ENCODE results near the gene IL34.

IL34 gene

DNA sequence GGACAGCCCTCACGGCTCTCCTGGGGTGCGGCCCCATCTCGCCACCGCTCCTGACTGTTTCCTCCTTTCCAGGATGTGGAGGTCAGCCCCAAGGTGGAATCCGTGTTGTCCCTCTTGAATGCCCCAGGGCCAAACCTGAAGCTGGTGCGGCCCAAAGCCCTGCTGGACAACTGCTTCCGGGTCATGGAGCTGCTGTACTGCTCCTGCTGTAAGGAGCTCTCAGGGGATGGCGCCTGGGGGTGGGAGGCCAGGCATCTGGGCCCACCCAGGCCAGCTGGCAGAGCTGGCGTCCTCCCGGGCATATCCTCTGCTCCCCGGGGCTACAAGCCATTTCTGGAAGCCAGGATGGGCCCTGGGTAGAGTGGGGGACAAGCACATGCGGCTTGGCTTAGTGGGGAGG is 13.2 kb downstream of the IL34 start:
- H3K27ac ChIP-seq (ENCODE audit: low read length) = no peak overlapping the region
- no CpG with 5 or more reads among the region's 12 CpGs for WGBS (ENCODE audit: insufficient coverage, insufficient read length)
- peaks cover 6% of the 10 kb centered on the region; the same call in 1 of the 2 replicates for H3K4me1 ChIP-seq (ENCODE audit: control insufficient read depth, insufficient read depth, low read length)
- DNase-seq (ENCODE audit: low read depth, low spot score) = no peak
- no peaks in the 10 kb centered on the region for H3K9me3 ChIP-seq (ENCODE audit: control insufficient read depth, insufficient read depth, low read length)
- H3K27me3 ChIP-seq (ENCODE audit: control insufficient read depth, insufficient read depth, low read length) = no peaks in the 10 kb centered on the region
- 0 out of 2 replicates have a peak, but pooled peaks cover 2% of the 10 kb centered on the region for H3K36me3 ChIP-seq (ENCODE audit: control insufficient read depth, insufficient read depth, low read length)
- no peak overlapping the region for H3K4me3 ChIP-seq (ENCODE audit: low read length)

DNA sequence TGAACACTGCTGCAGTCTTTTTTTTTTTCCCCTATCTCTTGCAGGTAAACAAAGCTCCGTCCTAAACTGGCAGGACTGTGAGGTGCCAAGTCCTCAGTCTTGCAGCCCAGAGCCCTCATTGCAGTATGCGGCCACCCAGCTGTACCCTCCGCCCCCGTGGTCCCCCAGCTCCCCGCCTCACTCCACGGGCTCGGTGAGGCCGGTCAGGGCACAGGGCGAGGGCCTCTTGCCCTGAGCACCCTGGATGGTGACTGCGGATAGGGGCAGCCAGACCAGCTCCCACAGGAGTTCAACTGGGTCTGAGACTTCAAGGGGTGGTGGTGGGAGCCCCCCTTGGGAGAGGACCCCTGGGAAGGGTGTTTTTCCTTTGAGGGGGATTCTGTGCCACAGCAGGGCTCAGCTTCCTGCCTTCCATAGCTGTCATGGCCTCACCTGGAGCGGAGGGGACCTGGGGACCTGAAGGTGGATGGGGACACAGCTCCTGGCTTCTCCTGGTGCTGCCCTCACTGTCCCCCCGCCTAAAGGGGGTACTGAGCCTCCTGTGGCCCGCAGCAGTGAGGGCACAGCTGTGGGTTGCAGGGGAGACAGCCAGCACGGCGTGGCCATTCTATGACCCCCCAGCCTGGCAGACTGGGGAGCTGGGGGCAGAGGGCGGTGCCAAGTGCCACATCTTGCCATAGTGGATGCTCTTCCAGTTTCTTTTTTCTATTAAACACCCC is 13.8 kb downstream of the IL34 start:
- no CpG with 5 or more reads among the region's 16 CpGs for WGBS (ENCODE audit: insufficient coverage, insufficient read length)
- H3K27ac ChIP-seq (ENCODE audit: low read length) = no peak overlapping the region
- H3K4me3 ChIP-seq (ENCODE audit: low read length) = no peak overlapping the region
- H3K4me1 ChIP-seq (ENCODE audit: control insufficient read depth, insufficient read depth, low read length) = peaks cover 6% of the 10 kb centered on the region; the same call in 1 of the 2 replicates
- no peaks in the 10 kb centered on the region for H3K9me3 ChIP-seq (ENCODE audit: control insufficient read depth, insufficient read depth, low read length)
- H3K27me3 ChIP-seq (ENCODE audit: control insufficient read depth, insufficient read depth, low read length) = no peaks in the 10 kb centered on the region
- DNase-seq (ENCODE audit: low read depth, low spot score) = no peak
- H3K36me3 ChIP-seq (ENCODE audit: control insufficient read depth, insufficient read depth, low read length) = peaks cover 6% of the 10 kb centered on the region

GRCh38 chr16:70660672-70661350 is 14.5 kb downstream of the IL34 start:
- Histone ChIP-seq H3K27me3 (ENCODE audit: control insufficient read depth, insufficient read depth, low read length) (no peaks in the 10 kb centered on the region), H3K4me1 (ENCODE audit: control insufficient read depth, insufficient read depth, low read length) (peaks cover 6% of the 10 kb centered on the region; the same call in 1 of the 2 replicates), H3K9me3 (ENCODE audit: control insufficient read depth, insufficient read depth, low read length) (no peaks in the 10 kb centered on the region), H3K4me3 (ENCODE audit: low read length) (no peak overlapping the region), H3K27ac (ENCODE audit: low read length) (no peak overlapping the region), H3K36me3 (ENCODE audit: control insufficient read depth, insufficient read depth, low read length) (peaks cover 9% of the 10 kb centered on the region)
- no CpG with 5 or more reads among the region's 7 CpGs for WGBS (ENCODE audit: insufficient coverage, insufficient read length)
- DNase-seq (ENCODE audit: low read depth, low spot score) = no peak

GRCh38 chr16:70661534-70661917 is 15.2 kb downstream of the IL34 start:
- WGBS (ENCODE audit: insufficient coverage, insufficient read length) = no CpG with 5 or more reads among the region's 17 CpGs
- Histone ChIP-seq H3K9me3 (ENCODE audit: control insufficient read depth, insufficient read depth, low read length) (no peaks in the 10 kb centered on the region), H3K27ac (ENCODE audit: low read length) (no peak overlapping the region), H3K27me3 (ENCODE audit: control insufficient read depth, insufficient read depth, low read length) (no peaks in the 10 kb centered on the region), H3K4me3 (ENCODE audit: low read length) (no peak overlapping the region), H3K4me1 (ENCODE audit: control insufficient read depth, insufficient read depth, low read length) (peaks cover 6% of the 10 kb centered on the region; the same call in 1 of the 2 replicates), H3K36me3 (ENCODE audit: control insufficient read depth, insufficient read depth, low read length) (peaks cover 10% of the 10 kb centered on the region)
- no peak for DNase-seq (ENCODE audit: low read depth, low spot score)

- peaks cover 10% of the 10 kb centered on the region for H3K36me3 ChIP-seq (ENCODE audit: control insufficient read depth, insufficient read depth, low read length)
- no peaks in the 10 kb centered on the region for H3K27me3 ChIP-seq (ENCODE audit: control insufficient read depth, insufficient read depth, low read length)
- no CpG with 5 or more reads among the region's 21 CpGs for WGBS (ENCODE audit: insufficient coverage, insufficient read length)
- H3K4me3 ChIP-seq (ENCODE audit: low read length) = no peak overlapping the region
- no peaks in the 10 kb centered on the region for H3K9me3 ChIP-seq (ENCODE audit: control insufficient read depth, insufficient read depth, low read length)
- no peak overlapping the region for H3K27ac ChIP-seq (ENCODE audit: low read length)
- H3K4me1 ChIP-seq (ENCODE audit: control insufficient read depth, insufficient read depth, low read length) = peaks cover 4% of the 10 kb centered on the region; the same call in 1 of the 2 replicates
- DNase-seq (ENCODE audit: low read depth, low spot score) = no peak
These were observed 15.7 kb downstream of the IL34 start for GRCh38 chr16:70661918-70662641.

- Histone ChIP-seq H3K4me1 (ENCODE audit: control insufficient read depth, insufficient read depth, low read length) (peaks cover 4% of the 10 kb centered on the region; the same call in 1 of the 2 replicates), H3K27ac (ENCODE audit: low read length) (no peak overlapping the region), H3K27me3 (ENCODE audit: control insufficient read depth, insufficient read depth, low read length) (no peaks in the 10 kb centered on the region), H3K4me3 (ENCODE audit: low read length) (no peak overlapping the region), H3K36me3 (ENCODE audit: control insufficient read depth, insufficient read depth, low read length) (peaks cover 10% of the 10 kb centered on the region), H3K9me3 (ENCODE audit: control insufficient read depth, insufficient read depth, low read length) (no peaks in the 10 kb centered on the region)
- no peak for DNase-seq (ENCODE audit: low read depth, low spot score)
- no CpG with 5 or more reads among the region's 13 CpGs for whole genome bisulfite sequencing (ENCODE audit: insufficient coverage, insufficient read length)
These were observed 16.7 kb downstream of the IL34 start for GRCh38 chr16:70662991-70663523.

- Histone ChIP-seq H3K9me3 (ENCODE audit: control insufficient read depth, insufficient read depth, low read length) (no peaks in the 10 kb centered on the region), H3K36me3 (ENCODE audit: control insufficient read depth, insufficient read depth, low read length) (peaks cover 10% of the 10 kb centered on the region), H3K4me3 (ENCODE audit: low read length) (no peak overlapping the region), H3K27me3 (ENCODE audit: control insufficient read depth, insufficient read depth, low read length) (no peaks in the 10 kb centered on the region), H3K27ac (ENCODE audit: low read length) (no peak overlapping the region), H3K4me1 (ENCODE audit: control insufficient read depth, insufficient read depth, low read length) (peaks cover 4% of the 10 kb centered on the region; the same call in 1 of the 2 replicates)
- no peak for DNase-seq (ENCODE audit: low read depth, low spot score)
- WGBS (ENCODE audit: insufficient coverage, insufficient read length) = no CpG with 5 or more reads among the region's 56 CpGs
These were observed 17.4 kb downstream of the IL34 start for GRCh38 chr16:70663524-70664324.

DNA sequence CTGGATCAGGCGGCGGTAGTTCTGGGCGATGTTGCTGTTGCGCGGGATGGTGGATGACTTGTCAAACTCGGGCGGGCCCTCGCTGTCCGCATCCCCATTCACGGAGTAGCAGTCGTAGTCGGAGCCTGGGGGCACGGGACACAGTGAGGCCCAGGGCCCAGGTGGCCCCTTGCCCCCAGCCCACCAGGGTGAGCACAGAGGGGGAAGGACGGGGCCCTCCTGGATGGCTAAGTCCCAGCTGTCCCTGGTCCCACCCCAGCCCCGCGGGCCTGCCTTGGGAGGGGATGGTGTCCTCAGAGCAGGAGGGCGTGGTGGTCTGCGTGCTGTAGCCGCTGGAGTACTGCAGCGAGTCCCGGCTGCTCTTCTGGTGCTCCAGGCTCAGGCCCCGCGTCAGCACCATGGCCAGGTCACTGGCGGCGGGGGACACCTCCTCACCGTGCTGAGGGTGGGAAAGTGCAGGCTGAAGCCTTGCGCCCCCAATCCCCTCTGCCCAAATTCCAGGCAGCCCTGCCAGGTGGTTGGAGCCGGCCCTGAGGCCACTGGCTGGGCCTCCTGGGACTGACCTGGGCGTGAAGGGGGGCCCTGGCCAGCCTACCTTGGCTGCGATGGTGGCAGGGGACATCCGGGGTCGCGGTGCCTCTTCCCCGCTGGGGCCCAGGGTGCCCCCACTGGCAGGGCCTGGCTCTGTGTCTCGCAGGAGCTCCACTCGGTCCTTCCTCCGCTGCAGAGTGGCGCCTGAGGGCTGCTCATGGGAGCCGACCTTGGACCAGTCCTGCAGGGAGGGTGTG is 18.2 kb downstream of the IL34 start:
- Histone ChIP-seq H3K9me3 (ENCODE audit: control insufficient read depth, insufficient read depth, low read length) (no peaks in the 10 kb centered on the region), H3K4me1 (ENCODE audit: control insufficient read depth, insufficient read depth, low read length) (peaks cover 4% of the 10 kb centered on the region; the same call in 1 of the 2 replicates), H3K27ac (ENCODE audit: low read length) (no peak overlapping the region), H3K27me3 (ENCODE audit: control insufficient read depth, insufficient read depth, low read length) (no peaks in the 10 kb centered on the region), H3K36me3 (ENCODE audit: control insufficient read depth, insufficient read depth, low read length) (peaks cover 10% of the 10 kb centered on the region), H3K4me3 (ENCODE audit: low read length) (no peak overlapping the region)
- no peak for DNase-seq (ENCODE audit: low read depth, low spot score)
- WGBS (ENCODE audit: insufficient coverage, insufficient read length) = no CpG with 5 or more reads among the region's 39 CpGs

- no CpG with 5 or more reads among the region's 14 CpGs for WGBS (ENCODE audit: insufficient coverage, insufficient read length)
- Histone ChIP-seq H3K27ac (ENCODE audit: low read length) (no peak overlapping the region), H3K4me1 (ENCODE audit: control insufficient read depth, insufficient read depth, low read length) (peaks cover 4% of the 10 kb centered on the region; the same call in 1 of the 2 replicates), H3K36me3 (ENCODE audit: control insufficient read depth, insufficient read depth, low read length) (peaks cover 10% of the 10 kb centered on the region), H3K27me3 (ENCODE audit: control insufficient read depth, insufficient read depth, low read length) (no peaks in the 10 kb centered on the region), H3K4me3 (ENCODE audit: low read length) (no peak overlapping the region), H3K9me3 (ENCODE audit: control insufficient read depth, insufficient read depth, low read length) (no peaks in the 10 kb centered on the region)
- no peak for DNase-seq (ENCODE audit: low read depth, low spot score)
These were observed 18.8 kb downstream of the IL34 start for GRCh38 chr16:70665113-70665694.

All from iPS DF 6.9 (cell line).